Mesenchymal stem cell (in vitro differentiated cells and primary cell): ENCODE data around the gene INO80C.
A peak's percentile ranks its signal among the peaks of the same experiment; 100 is the strongest.

Source experiments
- DNase-seq: peaks from one replicate; pipeline ENCODE4 v3.0.0-alpha.2; 2013
- H2AFZ ChIP-seq: one replicate; pipeline ENCODE4 v1.6.1; 2013; ENCODE audit warnings: low read depth, mild to moderate bottlenecking, control low read depth, inconsistent platforms, low read length, moderate library complexity
- H2AK5ac ChIP-seq: 2 replicates; pipeline ENCODE4 v1.6.1; 2013; ENCODE audit warnings: low read length, moderate library complexity, mild to moderate bottlenecking, inconsistent platforms; ENCODE audit not compliant: severe bottlenecking
- H2BK120ac ChIP-seq: one replicate; pipeline ENCODE4 v1.6.1; 2013; ENCODE audit warnings: low read depth, mild to moderate bottlenecking, inconsistent platforms, low read length, moderate library complexity
- H2BK12ac ChIP-seq, 2 experiments: one replicate each; pipeline ENCODE4 v1.6.1; 2013; ENCODE audit warnings: inconsistent platforms in 2 of 2, low read length in 2 of 2, mild to moderate bottlenecking in 2 of 2, moderate library complexity in 2 of 2, control low read depth in 1 of 2
- H2BK15ac ChIP-seq: one replicate; pipeline ENCODE4 v1.6.1; 2013; ENCODE audit warnings: mild to moderate bottlenecking, low read depth, inconsistent platforms; ENCODE audit not compliant: poor library complexity, severe bottlenecking
- H2BK5ac ChIP-seq: 2 replicates; pipeline ENCODE4 v1.6.1; 2013; ENCODE audit warnings: low read depth, mild to moderate bottlenecking, low read length, control low read depth, inconsistent platforms; ENCODE audit not compliant: poor library complexity, severe bottlenecking
- H3K14ac ChIP-seq, 2 experiments: one replicate each; pipeline ENCODE4 v1.6.1; 2013; ENCODE audit warnings: inconsistent platforms in 2 of 2, low read length in 2 of 2, control low read depth in 1 of 2, mild to moderate bottlenecking in 1 of 2, moderate library complexity in 1 of 2
- H3K18ac ChIP-seq, 2 experiments: one replicate each; pipeline ENCODE4 v1.6.1; 2013; ENCODE audit warnings: inconsistent platforms in 2 of 2, low read length in 2 of 2, control low read depth in 1 of 2, low read depth in 1 of 2, mild to moderate bottlenecking in 1 of 2
- H3K23ac ChIP-seq, 2 experiments: one replicate each; pipeline ENCODE4 v1.6.1; 2013; ENCODE audit warnings: inconsistent platforms in 2 of 2, low read length in 2 of 2, mild to moderate bottlenecking in 2 of 2, moderate library complexity in 2 of 2, control low read depth in 1 of 2
- H3K27ac ChIP-seq: 2 replicates; pipeline ENCODE4 v1.5.1; 2013; ENCODE audit warnings: mild to moderate bottlenecking, moderate library complexity, low read length, control low read depth, inconsistent platforms; ENCODE audit not compliant: poor library complexity, severe bottlenecking
- H3K27me3 ChIP-seq, 2 experiments: 2 replicates each; pipeline versions ENCODE4 v1.6.1 to v1.7.0; 2013; ENCODE audit warnings: low read length in 2 of 2, mild to moderate bottlenecking in 2 of 2, moderate library complexity in 2 of 2, control low read depth in 1 of 2, inconsistent platforms in 1 of 2; ENCODE audit not compliant: control insufficient read depth in 1 of 2, insufficient read depth in 1 of 2
- H3K36me3 ChIP-seq, 2 experiments: 2 replicates each; pipeline versions ENCODE4 v1.6.1 to v1.7.0; 2013; ENCODE audit warnings: low read length in 2 of 2, control low read depth in 1 of 2, inconsistent platforms in 1 of 2, low read depth in 1 of 2, mild to moderate bottlenecking in 1 of 2; ENCODE audit not compliant: insufficient read depth in 2 of 2, control insufficient read depth in 1 of 2
- H3K4ac ChIP-seq, 2 experiments: one replicate each; pipeline ENCODE4 v1.6.1; 2013; ENCODE audit warnings: inconsistent platforms in 2 of 2, low read length in 2 of 2, mild to moderate bottlenecking in 2 of 2, moderate library complexity in 2 of 2, control low read depth in 1 of 2, low read depth in 1 of 2
- H3K4me1 ChIP-seq: 2 replicates; pipeline ENCODE4 v1.6.1; 2013; ENCODE audit warnings: low read depth, low read length, control low read depth; ENCODE audit not compliant: control insufficient read depth, insufficient read depth
- H3K4me2 ChIP-seq: 2 replicates; pipeline ENCODE4 v1.6.1; 2013; ENCODE audit warnings: low read length, mild to moderate bottlenecking, inconsistent platforms; ENCODE audit not compliant: poor library complexity, severe bottlenecking
- H3K4me3 ChIP-seq, 2 experiments: 2 replicates each; pipeline versions ENCODE4 v1.5.1 to v1.7.0; 2013; ENCODE audit warnings: low read length in 2 of 2, mild to moderate bottlenecking in 2 of 2, control low read depth in 1 of 2, low read depth in 1 of 2; ENCODE audit not compliant: insufficient read depth in 1 of 2
- H3K79me1 ChIP-seq: replicated peaks from 2 replicates; pipeline ENCODE4 v1.6.1; 2013; ENCODE audit warnings: mild to moderate bottlenecking, control low read depth, low read length, inconsistent platforms; ENCODE audit not compliant: poor library complexity, severe bottlenecking
- H3K9ac ChIP-seq: 2 replicates; pipeline ENCODE4 v1.7.0; 2013; ENCODE audit warnings: mild to moderate bottlenecking, low read length, moderate library complexity
- H3K9me3 ChIP-seq: 2 replicates; pipeline ENCODE4 v1.7.0; 2013; ENCODE audit warnings: mild to moderate bottlenecking, low read length; ENCODE audit not compliant: control insufficient read depth
- H4K8ac ChIP-seq: one replicate; pipeline ENCODE4 v1.6.1; 2013; ENCODE audit warnings: inconsistent platforms, mild to moderate bottlenecking, low read length, moderate library complexity
- H4K91ac ChIP-seq: one replicate; pipeline ENCODE4 v1.6.1; 2013; ENCODE audit warnings: mild to moderate bottlenecking, low read length, inconsistent platforms
- WGBS: methylation state at CpG from one replicate; pipeline ENCODE4 v1.1.7; 2013; ENCODE audit warnings: mixed read lengths; 5-methylcytosine and 5-hydroxymethylcytosine counted together

Gene INO80C

DNA sequence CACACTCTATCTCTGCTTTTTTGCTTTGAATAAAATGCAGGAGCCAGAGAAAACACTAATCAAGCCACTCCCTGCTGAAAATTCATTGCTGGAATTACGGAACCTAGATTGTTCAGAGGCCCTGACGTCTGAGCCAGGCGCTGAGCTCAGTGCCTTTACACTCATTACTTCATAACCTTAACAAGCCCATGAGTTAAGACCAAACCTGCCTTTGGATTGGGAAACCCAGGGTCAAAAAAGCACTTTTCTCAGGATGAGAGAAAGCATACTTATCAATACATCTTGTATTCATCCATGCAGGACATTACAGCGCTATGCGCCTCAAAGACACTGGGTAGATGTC lies 762 bp downstream of the INO80C start:
- H3K23ac ChIP-seq: no peak overlapping the region
- no peak overlapping the region for H2BK5ac ChIP-seq
- DNase-seq: peak; percentile 74
- no peak overlapping the region for H3K14ac ChIP-seq
- H2BK120ac ChIP-seq: no peak overlapping the region
- H3K27me3 ChIP-seq: no peaks in the 10 kb centered on the region
- peaks cover 8% of the 10 kb centered on the region for H3K4me1 ChIP-seq
- H2BK15ac ChIP-seq: no peak overlapping the region
- H2AFZ ChIP-seq: peak overlapping the region; percentile 54
- H3K9ac ChIP-seq: peak overlapping the region; percentile 91
- peak overlapping the region in 1 of 2 experiments; percentile 69 for H3K18ac ChIP-seq
- peak overlapping the region; percentile 67 for H4K8ac ChIP-seq
- H4K91ac ChIP-seq: peak overlapping the region; percentile 3
- no peaks in the 10 kb centered on the region for H3K36me3 ChIP-seq
- peak overlapping the region; percentile 91 for H3K27ac ChIP-seq
- H3K4ac ChIP-seq: no peak overlapping the region
- WGBS: 6% methylated on average over 5 of the region's 5 CpGs
- H3K9me3 ChIP-seq: no peaks in the 10 kb centered on the region
- peak overlapping the region; percentile 78 to 82 for H3K4me3 ChIP-seq
- peaks cover 22% of the 10 kb centered on the region for H3K79me1 ChIP-seq
- H2BK12ac ChIP-seq: peak overlapping the region in 1 of 2 experiments; percentile 11
- no peak overlapping the region for H2AK5ac ChIP-seq
- peak overlapping the region; percentile 85 for H3K4me2 ChIP-seq

- Histone ChIP-seq H3K23ac (no peak overlapping the region), H2AK5ac (peak overlapping the region; percentile 94), H3K9ac (peak overlapping the region; percentile 91), H3K4ac (no peak overlapping the region), H3K79me1 (peaks cover 25% of the 10 kb centered on the region), H2BK5ac (no peak overlapping the region), H2BK120ac (no peak overlapping the region), H4K8ac (no peak overlapping the region), H4K91ac (no peak overlapping the region), H2BK15ac (no peak overlapping the region), H3K18ac (no peak overlapping the region), H2AFZ (no peak overlapping the region), H3K9me3 (no peaks in the 10 kb centered on the region), H3K27me3 (no peaks in the 10 kb centered on the region), H3K14ac (no peak overlapping the region), H3K4me2 (no peak overlapping the region), H3K27ac (no peak overlapping the region), H3K36me3 (no peaks in the 10 kb centered on the region), H3K4me3 (peak overlapping the region in 1 of 2 experiments; percentile 82), H2BK12ac (peak overlapping the region in 1 of 2 experiments; percentile 71), H3K4me1 (peaks cover 17% of the 10 kb centered on the region)
- peak; percentile 62 for DNase-seq
- 73% methylated on average over 5 of the region's 7 CpGs for WGBS
Observed at GRCh38 chr18:35495536-35496314, 2.0 kb downstream of the INO80C start.

GRCh38 chr18:35494251-35495220 lies 3.2 kb downstream of the INO80C start:
- 72% methylated on average over 7 of the region's 8 CpGs for WGBS

GRCh38 chr18:35491700-35492077 lies 6.1 kb downstream of the INO80C start:
- peak overlapping the region; percentile 39 for H3K27ac ChIP-seq
- H3K4me3 ChIP-seq: no peak overlapping the region
- H3K4ac ChIP-seq: peak overlapping the region in 1 of 2 experiments; percentile 49
- H3K4me1 ChIP-seq: peaks cover 22% of the 10 kb centered on the region
- peaks cover 39% of the 10 kb centered on the region for H3K79me1 ChIP-seq
- no peak overlapping the region for H4K8ac ChIP-seq
- no peak overlapping the region for H4K91ac ChIP-seq
- H2BK12ac ChIP-seq: no peak overlapping the region
- H3K14ac ChIP-seq: peak overlapping the region in 1 of 2 experiments; percentile 28
- WGBS: 73% methylated on average over 5 of the region's 5 CpGs
- H3K23ac ChIP-seq: no peak overlapping the region
- no peak for DNase-seq
- H3K27me3 ChIP-seq: no peaks in the 10 kb centered on the region
- peaks cover 0 to 3% of the 10 kb centered on the region in 2 experiments for H3K36me3 ChIP-seq
- H2BK15ac ChIP-seq: no peak overlapping the region
- H3K18ac ChIP-seq: peak overlapping the region in 1 of 2 experiments; percentile 34
- no peak overlapping the region for H2AFZ ChIP-seq
- no peak overlapping the region for H3K9ac ChIP-seq
- no peak overlapping the region for H2BK120ac ChIP-seq
- peak overlapping the region; percentile 83 for H2AK5ac ChIP-seq
- no peak overlapping the region for H3K4me2 ChIP-seq
- no peaks in the 10 kb centered on the region for H3K9me3 ChIP-seq
- H2BK5ac ChIP-seq: no peak overlapping the region

More at GRCh38 chr18:35494251-35495220, 3.2 kb downstream of the INO80C start:
- no peak for DNase-seq
- H3K9me3 ChIP-seq: no peaks in the 10 kb centered on the region
- H4K91ac ChIP-seq: peak overlapping the region; percentile 44
- H2BK12ac ChIP-seq: peak overlapping the region; percentile 13 to 71
- no peaks in the 10 kb centered on the region for H3K36me3 ChIP-seq
- no peak overlapping the region for H2AFZ ChIP-seq
- no peak overlapping the region for H3K14ac ChIP-seq
- H3K4me1 ChIP-seq: peaks cover 23% of the 10 kb centered on the region
- no peak overlapping the region for H3K23ac ChIP-seq
- no peak overlapping the region for H3K27ac ChIP-seq
- peak overlapping the region; percentile 20 for H4K8ac ChIP-seq
- H3K4ac ChIP-seq: peak overlapping the region in 1 of 2 experiments; percentile 27
- no peak overlapping the region for H3K9ac ChIP-seq
- H2BK15ac ChIP-seq: no peak overlapping the region
- H3K4me2 ChIP-seq: no peak overlapping the region
- peak overlapping the region in 1 of 2 experiments; percentile 55 for H3K18ac ChIP-seq
- no peak overlapping the region for H3K4me3 ChIP-seq
- H2AK5ac ChIP-seq: peak overlapping the region; percentile 87
- no peak overlapping the region for H2BK120ac ChIP-seq
- H3K27me3 ChIP-seq: no peaks in the 10 kb centered on the region
- no peak overlapping the region for H2BK5ac ChIP-seq
- H3K79me1 ChIP-seq: peaks cover 32% of the 10 kb centered on the region
